Kidney (tissue), 14 donors: ENCODE data around the gene CMTM3. TPM values are rescaled to one million over a fixed set of nuclear protein-coding genes. Genes with fewer than 3 reads are reported as not detected.

Source experiments
- DNase-seq, 5 donors: peaks; one replicate each; pipeline ENCODE4 v3.0.0-alpha.2; 2013 to 2020
- FAIRE-seq: peaks from 2 replicates; lab custom pipeline; 2012; peaks lifted over from hg19 to GRCh38; lab: Jason Lieb, UNC
- H3K27ac ChIP-seq, 2 donors: one replicate each; pipeline ENCODE4 v1.7.0; 2013; ENCODE audit warnings: low read depth in 2 of 2, low read length in 2 of 2, inconsistent platforms in 1 of 2
- H3K27me3 ChIP-seq: one replicate; pipeline ENCODE4 v1.7.1; 2013; ENCODE audit warnings: low read length, inconsistent platforms; ENCODE audit not compliant: control insufficient read depth, insufficient read depth
- H3K36me3 ChIP-seq, 3 donors: one replicate each; pipeline versions ENCODE4 v1.7.0 to v1.7.1; 2013; ENCODE audit warnings: low read length in 3 of 3, control low read depth in 1 of 3, inconsistent platforms in 1 of 3; ENCODE audit not compliant: insufficient read depth in 3 of 3, control insufficient read depth in 2 of 3
- H3K4me1 ChIP-seq, 3 donors: one replicate each; pipeline versions ENCODE4 v1.7.0 to v1.7.1; 2013; ENCODE audit warnings: low read length in 3 of 3, inconsistent platforms in 1 of 3, low read depth in 1 of 3; ENCODE audit not compliant: control insufficient read depth in 2 of 3, insufficient read depth in 2 of 3
- H3K4me3 ChIP-seq, 3 donors: one replicate each; pipeline versions ENCODE4 v1.7.0 to v1.8.1; 2013; ENCODE audit warnings: low read length in 3 of 3, control low read depth in 1 of 3, inconsistent platforms in 1 of 3
- H3K9ac ChIP-seq, 3 donors: one replicate each; pipeline versions ENCODE4 v1.7.0 to v1.7.1; 2013; ENCODE audit warnings: low read length in 3 of 3, control low read depth in 1 of 3, inconsistent platforms in 1 of 3
- H3K9me3 ChIP-seq, 3 donors: one replicate each; pipeline versions ENCODE4 v1.7.0 to v1.7.1; 2013; ENCODE audit warnings: low read length in 3 of 3, control low read depth in 1 of 3, inconsistent platforms in 1 of 3; ENCODE audit not compliant: control insufficient read depth in 2 of 3, insufficient read depth in 1 of 3
- intact Hi-C: fragments of 100-400 bp; cut with DNase I; formaldehyde crosslinking; loops from one replicate; pipeline ENCODE4 v1.11.1; 2022
- polyA plus RNA-seq: library from polyadenylated mRNA; stranded (reverse); fragments of 350-450 nt; fragmentation: Illumina TruSeq; extraction: RNeasy Lipid Tissue Mini Kit (QIAGEN cat#74804); gene quantifications from one replicate; pipeline ENCODE4 v1.2.3, GENCODE V29; 2014; ENCODE audit warnings: low read depth, low replicate concordance; ENCODE audit not compliant: insufficient read depth
- total RNA-seq: library from RNA; stranded (reverse); fragmentation: NEBNext Ultra II Directional; extraction: Animal tissue kit (Norgen Biotek cat#: 25700); gene quantifications from one replicate; pipeline ENCODE4 v1.2.1, GENCODE V29; 2021
- TF ChIP-seq, protein P1 (sequence below): IDR thresholded peaks from 3 replicates; pipeline ENCODE4 v1.5.1; 2012; ENCODE audit warnings: mild to moderate bottlenecking, moderate library complexity, borderline replicate concordance; ENCODE audit not compliant: insufficient read depth; ENCODE audit errors: extremely low read depth
- donor health status: control.
- donor health status: control.
- donor health status: control.
- donor health status: control.
- donor health status: control.
- donor health status: DM: yes; HTN: yes; CAD: no.
- donor health status: Normal renal cell carcinoma (clear cell type).

CMTM3 gene
- total and polyA plus RNA-seq, 2 donors from 2014 or later: 13.8 to 22.9 TPM

DNA sequence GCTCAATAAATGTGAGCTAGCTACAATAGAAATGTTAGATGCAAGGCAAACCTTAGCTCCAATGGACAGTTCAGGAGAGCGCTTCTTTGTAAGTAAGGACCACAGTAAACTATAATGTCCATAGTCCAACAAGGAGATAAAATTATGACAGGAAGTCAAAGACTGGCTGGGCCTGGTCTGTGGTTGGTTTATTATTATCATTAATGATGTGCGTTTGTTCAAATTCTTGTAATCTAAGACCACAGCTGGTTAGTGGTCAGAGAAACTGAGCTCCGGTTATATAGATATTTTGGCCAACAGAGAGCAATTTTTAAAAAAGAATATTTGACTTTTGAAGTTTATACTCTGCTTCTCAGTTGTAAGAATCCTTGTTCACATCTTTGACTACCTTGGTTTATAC, 30.0 kb upstream of the CMTM3 start:
- intact Hi-C loops: no loop called here
- H3K4me1 ChIP-seq: no peaks in the 10 kb centered on the region
- DNase-seq (no peak), FAIRE-seq (no peak)
- no peaks in the 10 kb centered on the region for H3K36me3 ChIP-seq
- H3K27me3 ChIP-seq: peaks cover 2% of the 10 kb centered on the region
- no peak overlapping the region for H3K4me3 ChIP-seq
- TF ChIP-seq, protein P1, sequence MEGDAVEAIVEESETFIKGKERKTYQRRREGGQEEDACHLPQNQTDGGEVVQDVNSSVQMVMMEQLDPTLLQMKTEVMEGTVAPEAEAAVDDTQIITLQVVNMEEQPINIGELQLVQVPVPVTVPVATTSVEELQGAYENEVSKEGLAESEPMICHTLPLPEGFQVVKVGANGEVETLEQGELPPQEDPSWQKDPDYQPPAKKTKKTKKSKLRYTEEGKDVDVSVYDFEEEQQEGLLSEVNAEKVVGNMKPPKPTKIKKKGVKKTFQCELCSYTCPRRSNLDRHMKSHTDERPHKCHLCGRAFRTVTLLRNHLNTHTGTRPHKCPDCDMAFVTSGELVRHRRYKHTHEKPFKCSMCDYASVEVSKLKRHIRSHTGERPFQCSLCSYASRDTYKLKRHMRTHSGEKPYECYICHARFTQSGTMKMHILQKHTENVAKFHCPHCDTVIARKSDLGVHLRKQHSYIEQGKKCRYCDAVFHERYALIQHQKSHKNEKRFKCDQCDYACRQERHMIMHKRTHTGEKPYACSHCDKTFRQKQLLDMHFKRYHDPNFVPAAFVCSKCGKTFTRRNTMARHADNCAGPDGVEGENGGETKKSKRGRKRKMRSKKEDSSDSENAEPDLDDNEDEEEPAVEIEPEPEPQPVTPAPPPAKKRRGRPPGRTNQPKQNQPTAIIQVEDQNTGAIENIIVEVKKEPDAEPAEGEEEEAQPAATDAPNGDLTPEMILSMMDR: no peak
- H3K27ac ChIP-seq: no peak overlapping the region
- H3K9me3 ChIP-seq: no peaks in the 10 kb centered on the region
- no peak overlapping the region for H3K9ac ChIP-seq

DNA sequence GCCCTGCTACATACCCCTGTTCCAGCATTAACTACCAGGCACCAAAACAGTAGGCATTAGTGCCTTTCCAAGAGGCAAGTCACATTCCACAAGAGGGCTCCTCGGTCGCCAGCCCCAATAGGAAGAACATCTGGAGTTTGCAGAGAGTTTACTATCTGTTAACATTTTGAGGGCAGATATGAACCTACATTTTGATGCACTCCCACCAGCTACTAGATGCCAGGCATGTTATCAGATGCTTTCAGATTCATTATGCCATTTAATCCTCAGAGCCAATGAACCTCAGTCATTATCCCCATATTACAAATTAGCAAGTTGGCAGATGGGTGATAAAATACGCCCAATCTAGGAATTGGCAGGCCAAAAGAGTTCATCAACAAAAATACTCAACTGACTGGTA, 29.4 kb upstream of the CMTM3 start:
- peaks cover 2% of the 10 kb centered on the region for H3K27me3 ChIP-seq
- TF ChIP-seq, protein P1: no peak
- FAIRE-seq: no peak
- no peak overlapping the region for H3K9ac ChIP-seq
- H3K36me3 ChIP-seq: no peaks in the 10 kb centered on the region
- no peak overlapping the region for H3K27ac ChIP-seq
- DNase-seq: no peak
- H3K9me3 ChIP-seq: no peaks in the 10 kb centered on the region
- intact Hi-C loops: no loop called here
- no peak overlapping the region for H3K4me3 ChIP-seq
- no peaks in the 10 kb centered on the region for H3K4me1 ChIP-seq

DNA sequence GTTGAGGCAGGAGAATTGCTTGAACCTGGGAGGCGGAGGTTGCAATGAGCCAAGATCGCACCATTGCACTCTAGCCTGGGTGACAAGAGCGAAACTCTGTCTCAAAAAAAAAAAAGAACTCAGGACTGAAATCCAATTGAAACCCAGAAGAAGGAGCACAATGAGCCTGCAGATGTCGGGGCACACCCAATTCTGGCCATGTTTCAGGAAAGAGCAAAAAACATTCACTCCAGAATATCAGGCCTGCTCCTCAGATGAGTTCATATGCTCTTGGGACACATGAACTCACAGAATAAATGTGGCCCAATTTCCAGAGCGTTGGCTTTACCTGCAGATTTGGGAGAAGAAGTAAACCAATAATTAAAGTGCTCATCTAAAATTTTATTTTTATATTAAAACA, 28.2 kb upstream of the CMTM3 start:
- no peak overlapping the region for H3K9ac ChIP-seq
- no peaks in the 10 kb centered on the region for H3K9me3 ChIP-seq
- DNase-seq: no peak
- H3K27me3 ChIP-seq: peaks cover 2% of the 10 kb centered on the region
- no peak overlapping the region for H3K4me3 ChIP-seq
- H3K4me1 ChIP-seq: peaks cover 2 to 7% (median 4%) of the 10 kb centered on the region in 3 donors
- H3K36me3 ChIP-seq: no peaks in the 10 kb centered on the region
- TF ChIP-seq, protein P1: no peak
- H3K27ac ChIP-seq: no peak overlapping the region
- FAIRE-seq: no peak
- intact Hi-C loops: no loop called here
